K562 (cell line): Measurements from ENCODE around the gene HOXC12. TPM values are rescaled to one million over a fixed set of nuclear protein-coding genes. Genes with fewer than 3 reads are reported as not detected.

Source experiments
- CTBP1 ChIP-seq: fragments of 450-650 bp; IDR thresholded peaks from 2 replicates; pipeline ENCODE4 v1.6.1; 2016; ENCODE audit warnings: borderline replicate concordance
- DDX20 ChIP-seq: fragments of 450-650 bp; IDR thresholded peaks from 2 replicates; pipeline ENCODE4 v1.6.1; 2016; ENCODE audit warnings: missing genetic modification characterization, low read depth, mild to moderate bottlenecking, missing compliant biosample characterization, moderate library complexity
- DMBX1 ChIP-seq: fragments of 250-450 bp; sonication (Bioruptor Pico); IDR thresholded peaks from 2 replicates; pipeline ENCODE4 v1.8.0; 2022; ENCODE audit warnings: inconsistent platforms, mild to moderate bottlenecking, moderate library complexity, borderline replicate concordance
- FOXA1 ChIP-seq: fragments of 450-650 bp; IDR thresholded peaks from 2 replicates; pipeline ENCODE4 v1.6.1; 2016; ENCODE audit warnings: mild to moderate bottlenecking, borderline replicate concordance
- HIVEP1 ChIP-seq: fragments of 250-450 bp; sonication (Bioruptor Pico); IDR thresholded peaks from 2 replicates; pipeline ENCODE4 v1.4.0; 2020; ENCODE audit warnings: mild to moderate bottlenecking
- HLTF ChIP-seq: fragments of 450-650 bp; IDR thresholded peaks from 2 replicates; pipeline ENCODE4 v1.6.1; 2016
- JUNB ChIP-seq: fragments of 450-650 bp; formaldehyde crosslinking; conservative IDR thresholded peaks from 2 replicates; pipeline ENCODE4 v1.4.0; 2020; ENCODE audit warnings: mild to moderate bottlenecking
- MIER1 ChIP-seq: fragments of 450-650 bp; IDR thresholded peaks from 2 replicates; pipeline ENCODE4 v1.6.1; 2016; ENCODE audit warnings: antibody characterized with exemption, mild to moderate bottlenecking, low read depth
- NR2C1 ChIP-seq, 2 experiments: fragments of 450-650 bp; IDR thresholded peaks; 2 replicates each; pipeline ENCODE4 v1.6.1; 2017; ENCODE audit warnings: mild to moderate bottlenecking in 2 of 2, antibody characterized with exemption in 1 of 2, inconsistent platforms in 1 of 2, missing compliant biosample characterization in 1 of 2, missing genetic modification characterization in 1 of 2
- PRMT5 ChIP-seq: sonication (generic); formaldehyde crosslinking; IDR thresholded peaks from 2 replicates; pipeline ENCODE4 v1.5.0; 2020; ENCODE audit warnings: missing genetic modification reagents
- RBM22 ChIP-seq: fragments of 200-400 bp; formaldehyde crosslinking; IDR thresholded peaks from 2 replicates; pipeline ENCODE4 v1.6.1; 2018; ENCODE audit warnings: low read length, low read depth; ENCODE audit not compliant: poor library complexity, severe bottlenecking
- SMARCA5 ChIP-seq: fragments of 450-650 bp; IDR thresholded peaks from 2 replicates; pipeline ENCODE4 v1.6.1; 2016
- SNRNP70 ChIP-seq: fragments of 200-400 bp; formaldehyde crosslinking; optimal IDR thresholded peaks from 2 replicates; pipeline ENCODE3; 2017; ENCODE audit warnings: low read depth, low read length
- SRF ChIP-seq, 2 experiments: fragments of 250-450, 450-650 bp in 1 of 2; sonication (Bioruptor Pico) in 1 of 2; sonication (generic) in 1 of 2; formaldehyde crosslinking; IDR thresholded peaks; 2 replicates each; pipeline versions ENCODE4 v1.5.0 to v1.5.1; 2020 to 2022; ENCODE audit warnings: mild to moderate bottlenecking in 1 of 2, missing genetic modification reagents in 1 of 2
- ZC3H11A ChIP-seq: IDR thresholded peaks from 2 replicates; pipeline ENCODE4 v1.6.1; 2012; ENCODE audit warnings: low read depth, low read length, improper control_type of control experiment
- ZNF253 ChIP-seq: fragments of 250-450 bp; sonication (Bioruptor Pico); conservative IDR thresholded peaks from 2 replicates; pipeline ENCODE4 v1.6.1; 2021; ENCODE audit warnings: mild to moderate bottlenecking
- ZNF717 ChIP-seq: fragments of 250-450 bp; sonication (Bioruptor Pico); IDR thresholded peaks from 2 replicates; pipeline ENCODE4 v1.5.0; 2021
- ZNF76 ChIP-seq: fragments of 250-450 bp; sonication (Bioruptor Pico); IDR thresholded peaks from 2 replicates; pipeline ENCODE4 v1.4.0; 2020; ENCODE audit warnings: mild to moderate bottlenecking, moderate library complexity, borderline replicate concordance
- polyA plus RNA-seq, 8 experiments: library from polyadenylated mRNA; depleted of rRNA in 4 of 8; stranded (reverse) in 5 of 8; unstranded in 3 of 8; fragments of >200 nt; fragmentation: Nextera tagmentation in 2 of 8; fragmentation: Illumina TruSeq in 1 of 8; extraction: Ambion mirVana in 2 of 8; extraction: Trizol in 1 of 8; gene quantifications; 2 replicates each; pipeline versions ENCODE4 v1.2.1 to v1.2.3, GENCODE V29; 2011 to 2014; ENCODE audit warnings: inconsistent platforms in 1 of 8, missing spikeins in 1 of 8
- total RNA-seq, 7 experiments: library from RNA; depleted of rRNA in 6 of 7; stranded (reverse); fragments of >200 nt in 6 of 7; fragmentation: Illumina TruSeq in 2 of 7; extraction: Trizol in 2 of 7; gene quantifications; 2 replicates each; pipeline versions ENCODE4 v1.2.1 to v1.2.3, GENCODE V29; 2011 to 2021; ENCODE audit warnings: low replicate concordance in 1 of 7
- TF ChIP-seq, protein P1 (sequence below): fragments of 250-450 bp; sonication (Bioruptor Pico); IDR thresholded peaks from 2 replicates; pipeline ENCODE4 v1.5.0; 2022; ENCODE audit warnings: mild to moderate bottlenecking
- TF ChIP-seq, protein P2 (sequence below): fragments of 450-650 bp; IDR thresholded peaks from 2 replicates; pipeline ENCODE4 v1.6.1; 2017; ENCODE audit warnings: antibody characterized with exemption, mild to moderate bottlenecking
- TF ChIP-seq, protein P3 (sequence below): fragments of 200-400 bp; formaldehyde crosslinking; IDR thresholded peaks from 2 replicates; pipeline ENCODE4 v1.6.1; 2017; ENCODE audit warnings: mild to moderate bottlenecking, low read depth, low read length, moderate library complexity

The HOXC12 gene
- total and polyA plus RNA-seq, 9 of the 15 experiments (the other 6 are each of a cell fraction or from before 2014, with no cell fraction given), result 0.04 to 0.36 (median 0.11) TPM; not detected in 1

DNA sequence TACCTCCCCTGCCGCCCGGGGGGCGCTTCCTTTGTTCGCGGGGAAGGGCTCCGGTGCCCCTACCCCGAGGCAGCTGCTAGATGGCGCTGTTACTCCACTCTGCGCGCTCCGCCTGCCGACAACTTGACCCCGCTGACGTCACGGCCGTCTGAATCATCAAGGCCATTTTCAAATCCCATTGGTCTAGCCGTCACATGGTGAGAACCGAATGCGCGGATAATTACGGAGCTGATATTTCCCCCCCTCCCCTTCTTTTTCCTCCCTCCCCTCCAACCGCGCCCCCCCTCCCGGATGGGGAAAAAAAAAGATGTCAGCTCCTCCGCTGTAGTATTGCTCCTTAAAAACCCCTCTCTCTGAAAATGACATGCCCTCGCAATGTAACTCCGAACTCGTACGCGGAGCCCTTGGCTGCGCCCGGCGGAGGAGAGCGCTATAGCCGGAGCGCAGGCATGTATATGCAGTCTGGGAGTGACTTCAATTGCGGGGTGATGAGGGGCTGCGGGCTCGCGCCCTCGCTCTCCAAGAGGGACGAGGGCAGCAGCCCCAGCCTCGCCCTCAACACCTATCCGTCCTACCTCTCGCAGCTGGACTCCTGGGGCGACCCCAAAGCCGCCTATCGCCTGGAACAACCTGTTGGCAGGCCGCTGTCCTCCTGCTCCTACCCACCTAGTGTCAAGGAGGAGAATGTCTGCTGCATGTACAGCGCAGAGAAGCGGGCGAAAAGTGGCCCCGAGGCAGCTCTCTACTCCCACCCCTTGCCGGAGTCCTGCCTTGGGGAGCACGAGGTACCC is 30.4 kb downstream of the HOXC12 start, which contains the start of gene HOXC10 (continued):
- TF ChIP-seq MIER1, result no peak
- no peak for TF ChIP-seq JUNB (CRISPR knock-in tag)
- TF ChIP-seq ZNF253 (CRISPR knock-in tag), result no peak
- TF ChIP-seq HIVEP1 (CRISPR knock-in tag), result no peak
- TF ChIP-seq, protein P1, sequence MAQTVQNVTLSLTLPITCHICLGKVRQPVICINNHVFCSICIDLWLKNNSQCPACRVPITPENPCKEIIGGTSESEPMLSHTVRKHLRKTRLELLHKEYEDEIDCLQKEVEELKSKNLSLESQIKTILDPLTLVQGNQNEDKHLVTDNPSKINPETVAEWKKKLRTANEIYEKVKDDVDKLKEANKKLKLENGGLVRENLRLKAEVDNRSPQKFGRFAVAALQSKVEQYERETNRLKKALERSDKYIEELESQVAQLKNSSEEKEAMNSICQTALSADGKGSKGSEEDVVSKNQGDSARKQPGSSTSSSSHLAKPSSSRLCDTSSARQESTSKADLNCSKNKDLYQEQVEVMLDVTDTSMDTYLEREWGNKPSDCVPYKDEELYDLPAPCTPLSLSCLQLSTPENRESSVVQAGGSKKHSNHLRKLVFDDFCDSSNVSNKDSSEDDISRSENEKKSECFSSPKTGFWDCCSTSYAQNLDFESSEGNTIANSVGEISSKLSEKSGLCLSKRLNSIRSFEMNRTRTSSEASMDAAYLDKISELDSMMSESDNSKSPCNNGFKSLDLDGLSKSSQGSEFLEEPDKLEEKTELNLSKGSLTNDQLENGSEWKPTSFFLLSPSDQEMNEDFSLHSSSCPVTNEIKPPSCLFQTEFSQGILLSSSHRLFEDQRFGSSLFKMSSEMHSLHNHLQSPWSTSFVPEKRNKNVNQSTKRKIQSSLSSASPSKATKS (CRISPR knock-in tag), result no peak
- no peak for TF ChIP-seq SMARCA5
- no peak for TF ChIP-seq PRMT5
- TF ChIP-seq ZC3H11A, result no peak
- no peak for TF ChIP-seq ZNF76
- no peak for TF ChIP-seq DMBX1 (CRISPR knock-in tag)
- no peak for TF ChIP-seq CTBP1
- TF ChIP-seq, protein P2, sequence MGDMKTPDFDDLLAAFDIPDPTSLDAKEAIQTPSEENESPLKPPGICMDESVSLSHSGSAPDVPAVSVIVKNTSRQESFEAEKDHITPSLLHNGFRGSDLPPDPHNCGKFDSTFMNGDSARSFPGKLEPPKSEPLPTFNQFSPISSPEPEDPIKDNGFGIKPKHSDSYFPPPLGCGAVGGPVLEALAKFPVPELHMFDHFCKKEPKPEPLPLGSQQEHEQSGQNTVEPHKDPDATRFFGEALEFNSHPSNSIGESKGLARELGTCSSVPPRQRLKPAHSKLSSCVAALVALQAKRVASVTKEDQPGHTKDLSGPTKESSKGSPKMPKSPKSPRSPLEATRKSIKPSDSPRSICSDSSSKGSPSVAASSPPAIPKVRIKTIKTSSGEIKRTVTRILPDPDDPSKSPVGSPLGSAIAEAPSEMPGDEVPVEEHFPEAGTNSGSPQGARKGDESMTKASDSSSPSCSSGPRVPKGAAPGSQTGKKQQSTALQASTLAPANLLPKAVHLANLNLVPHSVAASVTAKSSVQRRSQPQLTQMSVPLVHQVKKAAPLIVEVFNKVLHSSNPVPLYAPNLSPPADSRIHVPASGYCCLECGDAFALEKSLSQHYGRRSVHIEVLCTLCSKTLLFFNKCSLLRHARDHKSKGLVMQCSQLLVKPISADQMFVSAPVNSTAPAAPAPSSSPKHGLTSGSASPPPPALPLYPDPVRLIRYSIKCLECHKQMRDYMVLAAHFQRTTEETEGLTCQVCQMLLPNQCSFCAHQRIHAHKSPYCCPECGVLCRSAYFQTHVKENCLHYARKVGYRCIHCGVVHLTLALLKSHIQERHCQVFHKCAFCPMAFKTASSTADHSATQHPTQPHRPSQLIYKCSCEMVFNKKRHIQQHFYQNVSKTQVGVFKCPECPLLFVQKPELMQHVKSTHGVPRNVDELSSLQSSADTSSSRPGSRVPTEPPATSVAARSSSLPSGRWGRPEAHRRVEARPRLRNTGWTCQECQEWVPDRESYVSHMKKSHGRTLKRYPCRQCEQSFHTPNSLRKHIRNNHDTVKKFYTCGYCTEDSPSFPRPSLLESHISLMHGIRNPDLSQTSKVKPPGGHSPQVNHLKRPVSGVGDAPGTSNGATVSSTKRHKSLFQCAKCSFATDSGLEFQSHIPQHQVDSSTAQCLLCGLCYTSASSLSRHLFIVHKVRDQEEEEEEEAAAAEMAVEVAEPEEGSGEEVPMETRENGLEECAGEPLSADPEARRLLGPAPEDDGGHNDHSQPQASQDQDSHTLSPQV, result no peak
- no peak for TF ChIP-seq SRF (CRISPR knock-in tag; IDR thresholded peaks at IDR 0.05)
- no peak for TF ChIP-seq RBM22
- peak; percentile 88 for TF ChIP-seq NR2C1 (IDR thresholded peaks at IDR 0.05)
- peak; percentile 93 for TF ChIP-seq NR2C1 (tag; IDR thresholded peaks at IDR 0.05)
- TF ChIP-seq FOXA1, result no peak
- no peak for TF ChIP-seq ZNF717 (CRISPR knock-in tag)
- TF ChIP-seq SNRNP70, result no peak
- TF ChIP-seq, protein P3, sequence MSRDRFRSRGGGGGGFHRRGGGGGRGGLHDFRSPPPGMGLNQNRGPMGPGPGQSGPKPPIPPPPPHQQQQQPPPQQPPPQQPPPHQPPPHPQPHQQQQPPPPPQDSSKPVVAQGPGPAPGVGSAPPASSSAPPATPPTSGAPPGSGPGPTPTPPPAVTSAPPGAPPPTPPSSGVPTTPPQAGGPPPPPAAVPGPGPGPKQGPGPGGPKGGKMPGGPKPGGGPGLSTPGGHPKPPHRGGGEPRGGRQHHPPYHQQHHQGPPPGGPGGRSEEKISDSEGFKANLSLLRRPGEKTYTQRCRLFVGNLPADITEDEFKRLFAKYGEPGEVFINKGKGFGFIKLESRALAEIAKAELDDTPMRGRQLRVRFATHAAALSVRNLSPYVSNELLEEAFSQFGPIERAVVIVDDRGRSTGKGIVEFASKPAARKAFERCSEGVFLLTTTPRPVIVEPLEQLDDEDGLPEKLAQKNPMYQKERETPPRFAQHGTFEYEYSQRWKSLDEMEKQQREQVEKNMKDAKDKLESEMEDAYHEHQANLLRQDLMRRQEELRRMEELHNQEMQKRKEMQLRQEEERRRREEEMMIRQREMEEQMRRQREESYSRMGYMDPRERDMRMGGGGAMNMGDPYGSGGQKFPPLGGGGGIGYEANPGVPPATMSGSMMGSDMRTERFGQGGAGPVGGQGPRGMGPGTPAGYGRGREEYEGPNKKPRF, result no peak
- no peak for TF ChIP-seq DDX20 (tag)
- no peak for TF ChIP-seq HLTF
